ENCODE measurements around the gene ACSBG1. TPM values are rescaled to one million over a fixed set of nuclear protein-coding genes. Genes with fewer than 3 reads are reported as not detected.

Gene ACSBG1
- total and polyA plus RNA-seq, 2 donors (not counting 1 experiment from before 2014, with no cell fraction given), result not detected

DNA sequence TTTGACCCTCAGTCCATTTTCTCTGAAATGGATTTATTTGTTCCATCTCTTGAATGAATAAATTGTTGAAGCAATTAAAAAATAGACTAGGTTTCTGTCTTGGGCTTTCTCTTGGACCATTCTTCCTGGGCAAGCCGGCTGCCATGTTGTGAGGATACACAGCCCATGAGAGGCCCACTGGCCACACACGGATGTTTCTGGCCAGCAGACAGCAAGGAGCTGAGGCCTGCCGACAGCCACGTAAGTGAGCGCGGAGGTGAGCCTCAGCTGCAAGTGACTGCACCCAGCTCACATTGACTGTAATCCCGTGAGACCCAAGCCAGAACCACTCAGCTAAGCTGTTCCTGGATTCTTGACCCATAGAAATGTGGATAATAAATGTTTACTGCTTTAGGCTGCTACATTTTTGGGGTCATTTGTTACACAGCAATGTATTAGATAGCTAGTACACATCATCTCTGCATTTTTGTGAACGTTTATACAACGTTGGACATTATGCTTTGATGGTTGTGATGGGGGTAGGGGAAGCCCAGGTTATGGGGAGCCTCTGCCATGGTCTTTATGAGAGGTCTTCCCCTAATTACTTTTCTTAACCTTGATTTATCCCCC, 62.4 kb downstream of the ACSBG1 start:
- TF ChIP-seq CTCF (conservative IDR thresholded peaks at IDR 0.05 in 1 of 2, IDR thresholded peaks at IDR 0.05 in 1 of 2; ENCODE audit: low read depth in 1 of 2, low read length in 2 of 2) (no peak), EZH2 (IDR thresholded peaks at IDR 0.05; ENCODE audit: low read length, missing control alignments) (no peak)
- no peak for DNase-seq (ENCODE audit: low read depth in 2 of 2)

GRCh38 chr15:78170848-78171773, 63.3 kb downstream of the ACSBG1 start:
- DNase-seq (ENCODE audit: low read depth in 2 of 2), result no peak
- Histone ChIP-seq H3K4me1 (ENCODE audit: control insufficient read depth, extremely low read depth, insufficient read depth, low read length) (no peaks in the 10 kb centered on the region), H3K9me3 (ENCODE audit: control insufficient read depth, insufficient read depth, low read depth, low read length) (no peaks in the 10 kb centered on the region), H2AFZ (ENCODE audit: low read length) (no peak overlapping the region), H3K4me3 (replicated peaks in 1 of 4; ENCODE audit: control extremely low read depth in 1 of 4, insufficient read depth in 1 of 4, low read depth in 3 of 4, low read length in 4 of 4) (no peak overlapping the region), H3K9ac (ENCODE audit: insufficient read depth, low read length) (no peak overlapping the region), H3K27ac (ENCODE audit: insufficient read depth, low read length) (no peak overlapping the region), H3K79me2 (ENCODE audit: control insufficient read depth, insufficient read depth, low read length) (no peaks in the 10 kb centered on the region), H3K27me3 (ENCODE audit: control insufficient read depth, insufficient read depth, low read length) (no peaks in the 10 kb centered on the region), H3K36me3 (ENCODE audit: control insufficient read depth, insufficient read depth, low read length) (peaks cover 4% of the 10 kb centered on the region), H3K4me2 (ENCODE audit: extremely low read depth, insufficient read depth, low read length) (no peak overlapping the region), H4K20me1 (ENCODE audit: control insufficient read depth, extremely low read depth, insufficient read depth, low read length) (no peaks in the 10 kb centered on the region)
- TF ChIP-seq EZH2 (IDR thresholded peaks at IDR 0.05; ENCODE audit: low read length, missing control alignments), result no peak
- no peak for TF ChIP-seq CTCF (conservative IDR thresholded peaks at IDR 0.05 in 1 of 2, IDR thresholded peaks at IDR 0.05 in 1 of 2; ENCODE audit: low read depth in 1 of 2, low read length in 2 of 2)

More for the DNA sequence above, 62.4 kb downstream of the ACSBG1 start:
- Histone ChIP-seq H3K36me3 (ENCODE audit: control insufficient read depth, insufficient read depth, low read length) (peaks cover 4% of the 10 kb centered on the region), H3K4me2 (ENCODE audit: extremely low read depth, insufficient read depth, low read length) (no peak overlapping the region), H3K9ac (ENCODE audit: insufficient read depth, low read length) (no peak overlapping the region), H3K27me3 (ENCODE audit: control insufficient read depth, insufficient read depth, low read length) (no peaks in the 10 kb centered on the region), H3K9me3 (ENCODE audit: control insufficient read depth, insufficient read depth, low read depth, low read length) (no peaks in the 10 kb centered on the region), H3K27ac (ENCODE audit: insufficient read depth, low read length) (no peak overlapping the region), H3K79me2 (ENCODE audit: control insufficient read depth, insufficient read depth, low read length) (no peaks in the 10 kb centered on the region), H2AFZ (ENCODE audit: low read length) (no peak overlapping the region), H3K4me3 (replicated peaks in 1 of 4; ENCODE audit: control extremely low read depth in 1 of 4, insufficient read depth in 1 of 4, low read depth in 3 of 4, low read length in 4 of 4) (no peak overlapping the region), H4K20me1 (ENCODE audit: control insufficient read depth, extremely low read depth, insufficient read depth, low read length) (no peaks in the 10 kb centered on the region), H3K4me1 (ENCODE audit: control insufficient read depth, extremely low read depth, insufficient read depth, low read length) (no peaks in the 10 kb centered on the region)

DNA sequence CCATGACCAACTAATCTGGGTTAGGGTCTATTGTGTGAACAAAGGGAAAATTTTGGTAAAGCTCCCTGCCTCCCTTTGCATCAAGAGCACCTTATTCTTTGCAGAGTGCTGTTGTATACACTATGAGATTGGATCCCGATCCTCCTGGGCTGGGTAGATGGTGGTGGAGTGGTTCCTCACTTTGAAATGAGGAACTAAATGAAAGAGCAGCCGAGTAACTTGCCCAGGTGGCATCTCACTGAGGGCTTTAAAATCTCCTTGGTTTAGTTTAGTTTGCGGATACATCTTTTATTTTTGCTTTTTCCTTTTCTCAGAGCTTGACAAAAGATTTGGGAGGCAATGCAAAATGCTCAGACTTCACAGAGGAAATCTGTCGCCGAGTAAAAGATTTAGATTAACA, 65.8 kb downstream of the ACSBG1 start:
- Histone ChIP-seq H3K9me3 (ENCODE audit: control insufficient read depth, insufficient read depth, low read depth, low read length) (no peaks in the 10 kb centered on the region), H3K4me2 (ENCODE audit: extremely low read depth, insufficient read depth, low read length) (no peak overlapping the region), H4K20me1 (ENCODE audit: control insufficient read depth, extremely low read depth, insufficient read depth, low read length) (no peaks in the 10 kb centered on the region), H2AFZ (ENCODE audit: low read length) (no peak overlapping the region), H3K4me3 (replicated peaks in 1 of 4; ENCODE audit: control extremely low read depth in 1 of 4, insufficient read depth in 1 of 4, low read depth in 3 of 4, low read length in 4 of 4) (no peak overlapping the region), H3K36me3 (ENCODE audit: control insufficient read depth, insufficient read depth, low read length) (peaks cover 6% of the 10 kb centered on the region), H3K9ac (ENCODE audit: insufficient read depth, low read length) (no peak overlapping the region), H3K27ac (ENCODE audit: insufficient read depth, low read length) (no peak overlapping the region), H3K79me2 (ENCODE audit: control insufficient read depth, insufficient read depth, low read length) (no peaks in the 10 kb centered on the region), H3K4me1 (ENCODE audit: control insufficient read depth, extremely low read depth, insufficient read depth, low read length) (no peaks in the 10 kb centered on the region), H3K27me3 (ENCODE audit: control insufficient read depth, insufficient read depth, low read length) (no peaks in the 10 kb centered on the region)
- DNase-seq (ENCODE audit: low read depth in 2 of 2), result no peak
- TF ChIP-seq EZH2 (IDR thresholded peaks at IDR 0.05; ENCODE audit: low read length, missing control alignments), result no peak
- no peak for TF ChIP-seq CTCF (conservative IDR thresholded peaks at IDR 0.05 in 1 of 2, IDR thresholded peaks at IDR 0.05 in 1 of 2; ENCODE audit: low read depth in 1 of 2, low read length in 2 of 2)

Data from fibroblast of lung (primary cell).